H1 (cell line): ENCODE results near the gene ANXA6. TPM values are rescaled to one million over a fixed set of nuclear protein-coding genes. Genes with fewer than 3 reads are reported as not detected.

ENCODE experiments used
- CTCF ChIA-PET: fragments of 300-600 bp; sonication (Branson Sonifier 250); formaldehyde crosslinking; loops from one replicate; lab custom pipeline; 2021; ENCODE audit not compliant: partially characterized antibody; lab: Charles Lee
- POLR2A ChIA-PET: fragments of 300-600 bp; sonication (Branson Sonifier 250); formaldehyde crosslinking; loops from one replicate; lab custom pipeline; 2021; ENCODE audit warnings: inconsistent platforms; ENCODE audit not compliant: partially characterized antibody; lab: Charles Lee
- DNase-seq, 2 experiments: peaks; one replicate each; pipeline versions ENCODE4 v3.0.0 to v3.0.0-alpha.2; 2010 to 2022; ENCODE audit warnings: low spot score in 2 of 2, low read depth in 1 of 2, mixed read lengths in 1 of 2
- FAIRE-seq: peaks from 2 replicates; lab custom pipeline; 2011; peaks lifted over from hg19 to GRCh38; lab: Jason Lieb, UNC
- H2AFZ ChIP-seq: 2 replicates; pipeline ENCODE4 v1.8.1; 2012; ENCODE audit warnings: low read length, inconsistent platforms
- H2AK5ac ChIP-seq: 2 replicates; pipeline ENCODE4 v1.6.1; 2013; ENCODE audit warnings: low read depth, low read length
- H2BK120ac ChIP-seq: replicated peaks from 2 replicates; pipeline ENCODE3; 2013; ENCODE audit warnings: low read depth, low read length, inconsistent platforms
- H2BK12ac ChIP-seq: 2 replicates; pipeline ENCODE4 v1.6.1; 2013; ENCODE audit warnings: low read depth, low read length
- H2BK15ac ChIP-seq: 2 replicates; pipeline ENCODE4 v1.6.1; 2013; ENCODE audit warnings: low read length
- H2BK20ac ChIP-seq: 2 replicates; pipeline ENCODE4 v1.6.1; 2013; ENCODE audit warnings: low read length
- H2BK5ac ChIP-seq: 2 replicates; pipeline ENCODE4 v1.6.1; 2013; ENCODE audit warnings: low read depth, low read length
- H3K14ac ChIP-seq: 2 replicates; pipeline ENCODE4 v1.6.1; 2013; ENCODE audit warnings: inconsistent platforms; ENCODE audit not compliant: insufficient read length
- H3K18ac ChIP-seq: 2 replicates; pipeline ENCODE4 v1.6.1; 2013; ENCODE audit warnings: low read length; ENCODE audit errors: extremely low read depth
- H3K23ac ChIP-seq: 2 replicates; pipeline ENCODE4 v1.6.1; 2013; ENCODE audit warnings: inconsistent platforms; ENCODE audit not compliant: insufficient read length
- H3K23me2 ChIP-seq: 2 replicates; pipeline ENCODE4 v1.6.1; 2013; ENCODE audit warnings: low read depth, low read length
- H3K27ac ChIP-seq: 2 replicates; pipeline ENCODE4 v1.6.1; 2011; ENCODE audit warnings: low read depth, low read length, inconsistent platforms
- H3K27me3 ChIP-seq, 4 experiments: replicated peaks in 1 of 4; 1 replicate in 1 of 4; 2 replicates in 3 of 4; pipeline versions ENCODE4 v1.6.1 to v1.8.1; 2011 to 2013; ENCODE audit warnings: low read length in 3 of 4, mild to moderate bottlenecking in 3 of 4, inconsistent platforms in 2 of 4, mixed read lengths in 2 of 4, moderate library complexity in 1 of 4; ENCODE audit not compliant: control insufficient read depth in 3 of 4, insufficient read depth in 3 of 4; ENCODE audit errors: extremely low read depth in 1 of 4
- H3K36me3 ChIP-seq, 4 experiments: 2 replicates each; pipeline versions ENCODE4 v1.6.1 to v1.8.1; 2011 to 2013; ENCODE audit warnings: mild to moderate bottlenecking in 4 of 4, low read length in 3 of 4, moderate library complexity in 2 of 4, control low read depth in 1 of 4, inconsistent platforms in 1 of 4; ENCODE audit not compliant: insufficient read depth in 4 of 4, control insufficient read depth in 2 of 4
- H3K4ac ChIP-seq: replicated peaks from 2 replicates; pipeline ENCODE3; 2013; ENCODE audit warnings: low read length, low read depth, mixed read lengths, inconsistent platforms; ENCODE audit not compliant: insufficient read length
- H3K4me1 ChIP-seq, 4 experiments: replicated peaks in 1 of 4; 1 replicate in 1 of 4; 2 replicates in 3 of 4; pipeline versions ENCODE4 v1.6.1 to v1.8.1; 2011 to 2013; ENCODE audit warnings: low read length in 3 of 4, inconsistent platforms in 2 of 4, mixed read lengths in 1 of 4; ENCODE audit not compliant: insufficient read depth in 4 of 4, control insufficient read depth in 3 of 4
- H3K4me2 ChIP-seq, 2 experiments: 2 replicates each; pipeline versions ENCODE4 v1.6.1 to v1.8.1; 2011 to 2013; ENCODE audit warnings: low read depth in 2 of 2, low read length in 2 of 2, control low read depth in 1 of 2, inconsistent platforms in 1 of 2, mild to moderate bottlenecking in 1 of 2; ENCODE audit not compliant: insufficient read depth in 1 of 2
- H3K4me3 ChIP-seq, 4 experiments: fragments of 200-600, 300-600 bp in 1 of 4; sonication (generic), shearing (Covaris generic), sonication (Bioruptor Twin) in 1 of 4; 2 replicates each; pipeline versions ENCODE4 v1.5.1 to v1.8.1; 2011 to 2016; ENCODE audit warnings: low read length in 4 of 4, low read depth in 3 of 4, control low read depth in 2 of 4, inconsistent platforms in 2 of 4, mild to moderate bottlenecking in 2 of 4, mixed read lengths in 1 of 4, moderate library complexity in 1 of 4; ENCODE audit not compliant: insufficient read depth in 2 of 4; ENCODE audit errors: extremely low read depth in 1 of 4
- H3K56ac ChIP-seq: replicated peaks from 2 replicates; pipeline ENCODE3; 2013; ENCODE audit warnings: low read depth, mild to moderate bottlenecking, mixed read lengths, low read length, inconsistent platforms; ENCODE audit not compliant: insufficient read length
- H3K79me1 ChIP-seq: 2 replicates; pipeline ENCODE4 v1.6.1; 2013; ENCODE audit warnings: low read depth, low read length, control low read depth
- H3K79me2 ChIP-seq, 2 experiments: 2 replicates each; pipeline versions ENCODE4 v1.6.1 to v1.8.1; 2012 to 2013; ENCODE audit warnings: low read length in 2 of 2, mild to moderate bottlenecking in 2 of 2, inconsistent platforms in 1 of 2; ENCODE audit not compliant: insufficient read depth in 2 of 2, control insufficient read depth in 1 of 2
- H3K9ac ChIP-seq, 4 experiments: replicated peaks in 1 of 4; 1 replicate in 1 of 4; 2 replicates in 3 of 4; pipeline versions ENCODE4 v1.6.1 to v1.8.1; 2011 to 2013; ENCODE audit warnings: low read depth in 3 of 4, low read length in 3 of 4, control low read depth in 2 of 4, mild to moderate bottlenecking in 2 of 4, moderate library complexity in 2 of 4, inconsistent platforms in 1 of 4; ENCODE audit errors: extremely low read depth in 1 of 4
- H3K9me3 ChIP-seq, 2 experiments: 2 replicates each; pipeline versions ENCODE4 v1.6.1 to v1.8.1; 2012 to 2013; ENCODE audit warnings: mild to moderate bottlenecking in 2 of 2, moderate library complexity in 2 of 2, control low read depth in 1 of 2, inconsistent platforms in 1 of 2, low read depth in 1 of 2, low read length in 1 of 2, mixed read lengths in 1 of 2; ENCODE audit not compliant: insufficient read depth in 2 of 2
- H4K20me1 ChIP-seq, 2 experiments: replicated peaks in 1 of 2; 2 replicates each; pipeline versions ENCODE3 to v1.8.1; 2011 to 2013; ENCODE audit warnings: inconsistent platforms in 2 of 2, low read length in 2 of 2, mild to moderate bottlenecking in 1 of 2; ENCODE audit not compliant: insufficient read depth in 2 of 2, control insufficient read depth in 1 of 2
- H4K5ac ChIP-seq: 2 replicates; pipeline ENCODE4 v1.6.1; 2013; ENCODE audit warnings: low read length, low read depth, mixed read lengths, inconsistent platforms; ENCODE audit not compliant: insufficient read length
- H4K8ac ChIP-seq: 2 replicates; pipeline ENCODE4 v1.8.0; 2013; ENCODE audit warnings: mild to moderate bottlenecking, moderate library complexity, low read length, inconsistent platforms; ENCODE audit not compliant: insufficient read depth; ENCODE audit errors: extremely low read depth
- H4K91ac ChIP-seq: replicated peaks from 2 replicates; pipeline ENCODE3; 2013; ENCODE audit warnings: low read length, mixed read lengths, inconsistent platforms; ENCODE audit not compliant: insufficient read length
- RAD21 ChIP-seq, 2 experiments: IDR thresholded peaks in 1 of 2; conservative IDR thresholded peaks in 1 of 2; 2 replicates each; pipeline ENCODE4 v1.6.1; 2011; ENCODE audit warnings: low read depth in 2 of 2, low read length in 2 of 2, improper control_type of control experiment in 1 of 2, inconsistent platforms in 1 of 2, mild to moderate bottlenecking in 1 of 2, moderate library complexity in 1 of 2
- SUZ12 ChIP-seq: fragments of 200-600 bp; sonication (generic); IDR thresholded peaks from 2 replicates; pipeline ENCODE4 v1.6.1; 2012; ENCODE audit warnings: mild to moderate bottlenecking, inconsistent platforms, low read length, moderate library complexity, mixed read lengths
- WGBS, 2 experiments: shearing (Covaris generic) in 1 of 2; methylation state at CpG; one replicate each; pipeline versions ENCODE4 v1.1.6 to v1.1.7; 2013 to 2015; ENCODE audit warnings: low lambda C conversion rate in 2 of 2, mixed read lengths in 2 of 2, inconsistent platforms in 1 of 2, low coverage in 1 of 2, missing lambda C conversion rate in 1 of 2; ENCODE audit not compliant: insufficient replicate concordance in 2 of 2, insufficient coverage in 1 of 2, insufficient read length in 1 of 2; ENCODE audit errors: extremely low coverage in 1 of 2, missing lambda C conversion rate in 1 of 2; 5-methylcytosine and 5-hydroxymethylcytosine counted together
- polyA plus RNA-seq, 7 experiments: library from polyadenylated mRNA; depleted of rRNA in 3 of 7; stranded (reverse) in 5 of 7; unstranded in 2 of 7; fragments of >200 nt in 5 of 7; fragments of 200-250 nt in 2 of 7; gene quantifications; 1 replicate in 5 of 7; 2 replicates in 1 of 7; 4 replicates in 1 of 7; pipeline versions ENCODE4 v1.2.1 to v1.2.3, GENCODE V29; 2011 to 2013; ENCODE audit warnings: missing spikeins in 2 of 7, mixed read lengths in 2 of 7
- total RNA-seq: library from RNA; stranded (reverse); fragmentation: NEBNext Ultra II Directional; extraction: Animal tissue kit (Norgen Biotek cat#: 25700); gene quantifications from 2 replicates; pipeline ENCODE4 v1.2.1, GENCODE V29; 2021
- TF ChIP-seq, protein P1 (sequence below), 3 experiments: IDR thresholded peaks; 1 replicate in 2 of 3; 2 replicates in 1 of 3; pipeline versions ENCODE4 v1.5.1 to v1.6.1; 2011; ENCODE audit warnings: low read length in 3 of 3, mild to moderate bottlenecking in 3 of 3, inconsistent platforms in 2 of 3, low read depth in 1 of 3, moderate library complexity in 1 of 3; ENCODE audit not compliant: insufficient read depth in 1 of 3; ENCODE audit errors: control extremely low read depth in 1 of 3

Gene ANXA6
- total and polyA plus RNA-seq, 2 of the 8 experiments (the other 6 are each of a cell fraction or from before 2014, with no cell fraction given): 61.3 to 78.6 TPM

DNA sequence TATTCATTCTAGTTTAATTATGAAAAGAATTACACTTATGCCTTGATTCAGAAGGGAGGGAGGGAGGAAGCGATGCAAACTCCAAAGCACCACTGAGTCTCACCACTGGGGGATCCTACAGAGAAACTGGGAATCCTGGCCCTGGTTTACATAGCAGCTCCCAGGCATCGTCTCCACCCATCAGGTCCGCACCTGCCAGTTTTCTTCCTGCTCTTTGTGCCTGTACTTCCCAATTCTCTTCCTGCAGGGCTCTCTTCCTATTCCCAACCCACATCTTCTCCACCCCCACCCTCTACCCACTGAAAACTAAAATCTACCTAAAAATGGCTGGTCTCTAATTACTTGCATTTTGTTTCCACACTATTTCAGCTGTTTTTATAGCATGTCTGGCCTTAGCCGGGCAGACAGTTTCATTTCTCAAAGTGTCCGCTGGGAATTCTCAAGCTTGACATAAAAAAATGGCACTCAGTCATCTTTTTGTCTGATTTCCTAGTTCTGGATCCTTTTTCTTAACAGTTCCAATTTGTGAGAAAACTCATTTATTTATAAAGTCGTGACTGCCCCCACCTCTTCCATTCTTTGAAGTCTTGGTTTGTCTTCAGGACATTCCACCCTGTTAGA is 75.2 kb downstream of the ANXA6 start:
- peaks cover 1 to 6% (median 4%) of the 10 kb centered on the region in 4 experiments for H3K4me1 ChIP-seq
- H3K23me2 ChIP-seq: peaks cover 3% of the 10 kb centered on the region
- peaks cover 3 to 14% of the 10 kb centered on the region in 2 experiments; a peak in 3 of 4 replicates for H3K79me2 ChIP-seq
- no peaks in the 10 kb centered on the region for H4K20me1 ChIP-seq
- no peaks in the 10 kb centered on the region for H3K36me3 ChIP-seq
- H3K14ac ChIP-seq: no peak overlapping the region
- H3K27me3 ChIP-seq: no peaks in the 10 kb centered on the region
- no peak overlapping the region for H3K27ac ChIP-seq
- peaks cover 5% of the 10 kb centered on the region; the same call in 1 of the 2 replicates for H3K79me1 ChIP-seq
- no peaks in the 10 kb centered on the region for H3K9me3 ChIP-seq
- H2AFZ ChIP-seq: no peak overlapping the region
- DNase-seq (no peak), FAIRE-seq (peak; percentile 63)
- no peak overlapping the region for H2BK20ac ChIP-seq
- H3K4me2 ChIP-seq: no peak overlapping the region; a peak in 1 of 4 replicates
- H4K5ac ChIP-seq: no peak overlapping the region
- no peak overlapping the region for H3K9ac ChIP-seq
- H3K56ac ChIP-seq: no peak overlapping the region
- no peak overlapping the region for H2BK12ac ChIP-seq
- no peak overlapping the region for H3K23ac ChIP-seq
- ChIA-PET POLR2A (interaction anchor here (0.6 to 1.8 kb wide), 9 partner anchors 8 to 75 kb away, joined by 3 to 5 read pairs (median 3); partner anchors contain the start of genes ANXA6 and GPX3), CTCF (interaction anchor here (0.9 to 28.6 kb wide), 20 partner anchors 8 to 156 kb away, joined by 3 to 442 read pairs (median 6); partner anchors contain the start of gene GPX3)
- H3K18ac ChIP-seq: no peak overlapping the region
- no peak overlapping the region for H2BK5ac ChIP-seq
- no peak overlapping the region for H4K91ac ChIP-seq
- H3K4ac ChIP-seq: no peak overlapping the region
- 66% methylated on average over 5 of the region's 6 CpGs; no CpG with 5 or more reads in 1 of the 2 experiments for WGBS, 2 experiments
- no peak overlapping the region for H2BK15ac ChIP-seq
- H3K4me3 ChIP-seq: peak overlapping the region in 1 of 4 experiments; percentile 93; a peak in 1 of 8 replicates
- no peak overlapping the region for H2AK5ac ChIP-seq
- no peak overlapping the region for H2BK120ac ChIP-seq
- TF ChIP-seq SUZ12 (no peak), RAD21 (IDR thresholded peaks at IDR 0.05 in 1 of 2, conservative IDR thresholded peaks at IDR 0.05 in 1 of 2; ENCODE audit: low read depth in 2 of 2, low read length in 2 of 2) (peak; percentile 29 to 31; a peak in 3 of 4 replicates)
- TF ChIP-seq, protein P1, sequence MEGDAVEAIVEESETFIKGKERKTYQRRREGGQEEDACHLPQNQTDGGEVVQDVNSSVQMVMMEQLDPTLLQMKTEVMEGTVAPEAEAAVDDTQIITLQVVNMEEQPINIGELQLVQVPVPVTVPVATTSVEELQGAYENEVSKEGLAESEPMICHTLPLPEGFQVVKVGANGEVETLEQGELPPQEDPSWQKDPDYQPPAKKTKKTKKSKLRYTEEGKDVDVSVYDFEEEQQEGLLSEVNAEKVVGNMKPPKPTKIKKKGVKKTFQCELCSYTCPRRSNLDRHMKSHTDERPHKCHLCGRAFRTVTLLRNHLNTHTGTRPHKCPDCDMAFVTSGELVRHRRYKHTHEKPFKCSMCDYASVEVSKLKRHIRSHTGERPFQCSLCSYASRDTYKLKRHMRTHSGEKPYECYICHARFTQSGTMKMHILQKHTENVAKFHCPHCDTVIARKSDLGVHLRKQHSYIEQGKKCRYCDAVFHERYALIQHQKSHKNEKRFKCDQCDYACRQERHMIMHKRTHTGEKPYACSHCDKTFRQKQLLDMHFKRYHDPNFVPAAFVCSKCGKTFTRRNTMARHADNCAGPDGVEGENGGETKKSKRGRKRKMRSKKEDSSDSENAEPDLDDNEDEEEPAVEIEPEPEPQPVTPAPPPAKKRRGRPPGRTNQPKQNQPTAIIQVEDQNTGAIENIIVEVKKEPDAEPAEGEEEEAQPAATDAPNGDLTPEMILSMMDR (IDR thresholded peaks at IDR 0.05; ENCODE audit: control extremely low read depth in 1 of 3, insufficient read depth in 1 of 3, low read depth in 1 of 3, low read length in 3 of 3): peak; percentile 33 to 63 (median 41)
- TF ChIP-seq, all 59 proteins: peak for 2
- no peak overlapping the region for H4K8ac ChIP-seq
